HG03469 (cell line): ENCODE results near the gene AP3S2.
"Not testable (repeated sequence)": the region's sequence is repeated elsewhere in the genome, so short reads cannot be mapped to it uniquely, and the experiment has no call there.

Experiments used
- ATAC-seq: cut with Tn5 transposase; IDR thresholded peaks from one replicate; pipeline ENCODE4 v1.9.1; 2021; ENCODE audit warnings: mild to moderate bottlenecking, moderate library complexity, moderate number of reproducible peaks; ENCODE audit not compliant: unreplicated experiment

AP3S2 gene

DNA sequence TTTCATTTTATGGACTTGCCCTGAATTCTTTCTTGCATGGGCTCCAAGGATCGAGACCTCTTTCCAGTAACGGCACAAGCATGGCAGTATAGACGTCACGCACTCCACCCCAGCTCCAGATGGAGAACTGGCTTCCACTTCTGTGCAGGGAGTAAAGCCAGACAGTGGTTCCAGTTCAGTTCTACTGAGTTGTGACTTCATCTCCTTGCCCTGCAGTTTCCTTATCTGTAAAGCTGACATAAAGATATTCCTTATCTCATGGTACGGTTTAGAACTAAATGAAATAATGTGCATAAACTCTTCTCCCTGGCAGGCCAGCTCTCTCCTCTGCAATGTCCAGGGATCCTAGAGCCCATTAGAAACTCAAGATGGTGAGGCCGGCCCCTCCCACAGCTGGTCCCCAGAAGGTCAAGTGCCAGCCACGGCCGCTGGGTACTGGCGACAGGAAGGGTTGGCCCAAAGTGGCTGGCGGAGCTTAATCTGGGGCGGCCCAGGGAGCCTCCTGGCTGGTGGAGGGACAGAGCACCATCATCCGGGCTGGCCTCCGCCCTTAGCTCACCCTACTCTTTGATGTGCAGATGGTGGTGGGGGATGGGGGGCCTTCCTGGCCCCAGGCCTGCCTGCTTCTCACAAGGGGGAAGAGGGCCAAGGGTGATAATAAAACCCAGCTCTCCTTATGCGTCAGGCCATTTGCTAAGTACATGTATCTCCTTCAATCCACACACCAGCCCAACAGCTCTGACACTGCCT, 110.5 kb downstream of the AP3S2 start:
- no peak for ATAC-seq

DNA sequence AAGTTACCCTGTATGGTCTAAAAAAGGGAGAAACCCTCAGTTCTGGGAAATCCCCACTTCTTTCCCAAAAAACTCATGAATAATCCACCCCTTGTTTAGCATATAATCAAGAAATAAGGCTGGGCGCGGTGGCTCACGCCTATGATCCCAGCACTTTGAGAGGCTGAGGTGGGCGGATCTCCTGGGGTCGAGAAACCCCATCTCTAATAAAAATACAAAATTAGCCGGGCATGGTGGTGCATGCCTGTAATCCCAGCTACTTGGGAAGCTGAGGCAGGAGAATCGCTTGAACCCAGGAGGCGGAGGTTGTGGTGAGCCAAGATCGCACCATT, 111.2 kb downstream of the AP3S2 start:
- not testable (repeated sequence) for ATAC-seq

GRCh38 chr15:89781891-89782618, 111.7 kb downstream of the AP3S2 start:
- no peak for ATAC-seq

DNA sequence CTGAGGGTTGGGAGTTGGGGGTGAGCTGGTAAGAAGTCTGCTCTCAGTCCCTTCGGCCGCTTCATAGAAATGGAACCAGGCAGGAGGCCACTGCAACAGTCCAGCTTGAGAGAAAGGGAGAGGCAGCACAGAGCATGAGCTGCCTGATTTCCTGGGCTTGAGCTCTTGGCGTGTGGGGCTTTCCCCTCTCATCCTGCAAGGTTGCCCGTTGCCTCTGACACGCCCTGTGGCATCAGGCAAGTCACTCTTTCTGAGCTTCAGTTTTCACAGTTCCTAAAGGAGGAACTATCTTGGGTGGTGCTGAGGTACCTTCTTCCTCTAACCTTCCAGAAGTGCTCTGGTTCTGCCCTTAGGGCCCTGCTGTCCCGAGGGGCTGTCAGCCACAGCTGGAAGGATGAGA, 112.7 kb downstream of the AP3S2 start:
- ATAC-seq = no peak

DNA sequence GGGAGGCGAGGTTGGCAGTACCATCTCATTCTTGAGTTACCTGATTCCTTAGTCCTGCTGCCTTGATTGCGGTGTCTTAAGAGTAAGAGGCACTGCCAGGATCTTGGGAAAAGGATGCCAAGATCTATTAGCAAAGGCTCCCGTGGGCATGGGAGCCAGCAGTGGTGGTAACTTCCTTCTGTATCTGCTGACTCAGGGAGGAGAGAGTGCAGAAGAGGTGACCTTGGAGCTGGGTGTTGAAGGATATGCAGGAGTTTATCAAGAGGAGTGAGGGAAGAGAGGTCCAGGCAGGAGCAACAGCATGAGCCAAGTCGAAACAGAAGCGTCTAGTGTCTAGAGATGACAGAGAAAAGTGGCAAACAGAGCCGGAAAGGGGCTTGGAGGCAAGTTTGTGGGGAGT, 113.2 kb downstream of the AP3S2 start:
- ATAC-seq = no peak
